ENCODE data around the gene CYTIP.

CYTIP gene

GRCh38 chr2:157460897-157461296, 17.0 kb upstream of the CYTIP start:
- no peak for DNase-seq

- DNase-seq = no peak
Measured at GRCh38 chr2:157460384-157460837, 16.5 kb upstream of the CYTIP start.

- no peak for DNase-seq
Measured at GRCh38 chr2:157459486-157459885, 15.6 kb upstream of the CYTIP start.

- DNase-seq = no peak
Measured at GRCh38 chr2:157447741-157448140, 3.9 kb upstream of the CYTIP start.

GRCh38 chr2:157447031-157447430, 3.1 kb upstream of the CYTIP start:
- peak; percentile 73 for DNase-seq

- DNase-seq = peak; percentile 79
Measured at GRCh38 chr2:157444641-157445040, 752 bp upstream of the CYTIP start.

GRCh38 chr2:157443090-157443489, 799 bp downstream of the CYTIP start:
- no peak for DNase-seq

GRCh38 chr2:157442636-157443035, 1.3 kb downstream of the CYTIP start:
- DNase-seq = no peak

GRCh38 chr2:157442191-157442590, 1.7 kb downstream of the CYTIP start:
- DNase-seq = no peak

GRCh38 chr2:157441072-157441454, 2.8 kb downstream of the CYTIP start:
- peak; percentile 62 for DNase-seq

GRCh38 chr2:157440404-157441071, 3.4 kb downstream of the CYTIP start:
- no peak for DNase-seq

GRCh38 chr2:157439824-157440186, 4.1 kb downstream of the CYTIP start:
- DNase-seq = peak; percentile 83

GRCh38 chr2:157438863-157439823, 4.7 kb downstream of the CYTIP start:
- peak; percentile 56 for DNase-seq

GRCh38 chr2:157433394-157433793, 10.5 kb downstream of the CYTIP start:
- DNase-seq = no peak

GRCh38 chr2:157432475-157433106, 11.3 kb downstream of the CYTIP start:
- DNase-seq = no peak

- DNase-seq = no peak
Measured at GRCh38 chr2:157431176-157431575, 12.7 kb downstream of the CYTIP start.

- DNase-seq = no peak
Measured at GRCh38 chr2:157428500-157429175, 15.3 kb downstream of the CYTIP start.

GRCh38 chr2:157427922-157428303, 16.0 kb downstream of the CYTIP start:
- DNase-seq = no peak

GRCh38 chr2:157427003-157427921, 16.6 kb downstream of the CYTIP start:
- DNase-seq = no peak

GRCh38 chr2:157426477-157426994, 17.4 kb downstream of the CYTIP start:
- no peak for DNase-seq

GRCh38 chr2:157424374-157424773, 19.5 kb downstream of the CYTIP start:
- DNase-seq = no peak

GRCh38 chr2:157421964-157422363, 21.9 kb downstream of the CYTIP start:
- DNase-seq = no peak
